GM19043 (cell line): Measurements from ENCODE around the gene DDN.

Experiments used
- ATAC-seq: cut with Tn5 transposase; IDR thresholded peaks from one replicate; pipeline ENCODE4 v1.9.1; 2021; ENCODE audit warnings: low read depth; ENCODE audit not compliant: unreplicated experiment

Gene DDN

DNA sequence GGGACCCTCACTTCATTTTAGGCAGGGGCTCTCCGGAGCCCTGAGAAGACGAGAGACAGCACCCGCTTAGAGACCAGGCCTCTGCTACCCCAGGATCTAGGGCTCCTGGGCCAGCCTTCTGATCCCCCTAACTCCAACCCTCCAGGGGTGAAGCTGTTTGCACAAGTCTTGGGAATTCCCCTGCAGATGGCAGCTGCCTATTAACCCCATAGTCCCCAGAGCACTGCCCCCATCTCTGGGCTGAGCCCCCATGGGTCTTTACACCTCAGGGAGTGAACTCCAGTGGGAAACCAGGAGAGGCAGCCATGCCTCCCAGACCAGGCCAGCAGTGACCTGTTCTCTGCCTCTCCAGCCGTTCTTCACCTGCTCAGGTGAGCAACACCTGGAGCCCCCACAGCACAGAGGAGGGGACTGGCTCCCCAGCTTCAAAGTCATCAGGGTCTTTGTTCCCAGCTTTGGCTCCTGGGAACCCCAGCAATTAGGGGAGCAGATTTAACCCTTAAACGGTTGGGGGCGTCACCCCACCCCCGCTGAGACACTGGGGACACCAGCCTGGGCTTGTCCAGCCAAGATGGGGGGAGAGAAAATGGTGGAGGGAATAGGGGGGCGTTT lies 29.9 kb downstream of the DDN start:
- ATAC-seq = no peak

DNA sequence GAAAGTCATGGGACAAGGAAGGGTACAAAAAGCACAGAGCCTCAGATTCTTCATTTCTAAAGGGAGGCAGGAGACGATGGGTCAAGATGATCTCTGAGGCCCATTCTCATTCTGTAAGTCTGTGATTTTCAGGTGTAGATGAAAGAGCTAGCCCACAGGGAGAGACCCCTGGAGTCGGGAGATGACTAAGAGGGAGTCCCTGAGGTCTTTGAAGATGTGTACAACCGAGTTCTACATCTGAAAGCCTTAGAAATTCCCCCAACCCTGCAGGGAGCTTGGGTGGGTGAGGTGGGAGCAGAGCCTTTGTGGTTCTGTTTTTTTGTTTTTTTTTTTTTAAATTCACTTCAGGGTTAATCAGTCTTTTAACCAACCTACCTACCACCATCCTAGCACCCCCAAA lies 30.7 kb downstream of the DDN start:
- ATAC-seq = no peak

- ATAC-seq = no peak
These were observed 31.2 kb downstream of the DDN start for GRCh38 chr12:48967991-48968390.

DNA sequence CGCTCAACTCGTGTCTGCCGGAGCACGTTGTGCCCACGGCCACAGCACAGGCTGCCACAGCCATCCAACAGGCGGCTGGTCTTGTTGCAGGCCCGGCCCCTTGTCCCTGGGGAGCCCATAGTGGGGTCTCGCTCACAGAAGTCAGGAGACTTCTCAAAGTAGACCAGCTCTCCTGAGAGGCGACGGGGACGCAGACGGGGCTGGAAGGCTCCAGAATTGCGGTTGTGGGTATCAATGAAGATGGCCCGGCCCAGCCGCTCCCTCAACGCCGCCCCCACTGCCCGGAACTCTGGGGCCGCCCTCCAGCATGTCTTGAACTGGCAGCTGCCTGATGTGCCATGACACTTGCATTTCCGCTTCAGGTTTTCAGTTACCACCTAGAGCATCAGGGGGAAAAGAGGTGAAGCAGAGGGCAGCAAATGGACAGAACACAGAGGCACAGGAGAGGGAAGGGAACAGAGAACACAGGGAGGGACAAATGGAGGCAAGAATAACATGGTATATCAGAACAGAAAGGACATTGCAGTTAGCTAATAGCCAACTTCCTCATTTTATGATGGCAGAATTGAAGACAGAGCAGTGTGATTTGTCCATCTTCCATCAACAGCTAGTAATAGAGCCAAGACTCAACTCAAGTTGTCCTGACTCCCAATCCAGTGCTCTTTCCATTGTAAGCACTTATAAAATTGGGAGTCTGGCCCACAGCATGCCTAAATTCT lies 32.8 kb downstream of the DDN start:
- ATAC-seq = no peak

GRCh38 chr12:48965298-48965838 lies 33.8 kb downstream of the DDN start:
- ATAC-seq = no peak

GRCh38 chr12:48961801-48962200 lies 37.4 kb downstream of the DDN start:
- ATAC-seq = no peak

GRCh38 chr12:48961331-48961730 lies 37.8 kb downstream of the DDN start:
- ATAC-seq = no peak

- ATAC-seq = no peak
These were observed 38.3 kb downstream of the DDN start for GRCh38 chr12:48960834-48961233.

- no peak for ATAC-seq
These were observed 41.2 kb downstream of the DDN start for GRCh38 chr12:48958049-48958388.

GRCh38 chr12:48957141-48958048 lies 41.8 kb downstream of the DDN start, which contains the start of gene ARF3:
Gene ARF3, minus strand, starts transcription at chr12:48957487. Its CDS starts 16,392 bp downstream, at chr12:48941095.
- ATAC-seq = peak; percentile 82

GRCh38 chr12:48956279-48957140 lies 42.7 kb downstream of the DDN start:
- ATAC-seq = peak; percentile 16

DNA sequence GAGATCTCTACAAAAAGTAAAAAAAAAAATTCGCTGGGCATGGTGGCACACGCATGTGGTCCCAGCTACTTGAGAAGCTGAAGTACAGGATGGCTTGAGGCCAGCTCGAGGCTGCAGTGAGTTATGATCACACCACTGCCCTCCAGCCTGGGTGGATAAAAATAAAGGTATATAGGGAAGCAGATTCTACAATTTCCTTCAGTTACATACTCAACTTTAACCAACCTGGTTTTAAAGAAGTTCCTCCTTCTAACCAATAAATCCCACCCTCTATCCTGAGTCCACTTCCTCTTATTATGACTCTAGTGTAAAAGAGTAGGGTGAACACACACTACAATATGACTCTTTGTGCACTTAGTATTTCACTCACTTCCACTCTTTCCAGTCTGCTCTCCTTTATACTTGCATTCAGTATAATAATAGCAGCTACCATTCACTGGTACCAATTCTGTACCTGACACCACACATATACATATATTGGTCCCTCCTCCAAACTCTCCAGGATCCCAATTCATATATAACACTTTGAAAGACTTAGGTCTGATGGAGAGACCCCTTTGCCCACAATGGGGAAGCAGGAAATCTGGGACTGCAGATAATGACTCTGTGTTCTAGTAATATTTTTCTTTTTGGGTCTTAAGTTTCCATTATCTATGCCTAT lies 44.2 kb downstream of the DDN start:
- ATAC-seq = no peak

GRCh38 chr12:48954061-48954460 lies 45.1 kb downstream of the DDN start:
- no peak for ATAC-seq

DNA sequence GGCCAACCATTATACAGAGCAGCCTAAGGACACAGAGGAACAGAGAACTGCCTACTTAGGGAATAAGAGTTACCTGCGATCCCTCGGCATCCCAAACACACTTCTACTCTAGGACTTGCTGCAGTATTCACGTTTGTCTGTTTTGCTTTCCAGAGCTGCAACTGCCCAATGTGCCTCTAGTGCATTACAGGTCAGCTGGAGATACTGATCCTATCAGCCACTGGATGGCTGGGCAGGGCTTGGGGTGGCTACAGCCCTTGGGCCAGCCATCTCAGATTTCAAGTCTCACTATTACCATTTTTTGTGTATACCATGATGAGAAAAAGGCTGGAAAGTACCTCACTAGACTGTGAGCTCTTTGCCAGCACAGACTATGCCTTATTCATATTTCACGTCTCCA lies 46.5 kb downstream of the DDN start:
- ATAC-seq = no peak

GRCh38 chr12:48947727-48948126 lies 51.4 kb downstream of the DDN start:
- ATAC-seq = no peak

DNA sequence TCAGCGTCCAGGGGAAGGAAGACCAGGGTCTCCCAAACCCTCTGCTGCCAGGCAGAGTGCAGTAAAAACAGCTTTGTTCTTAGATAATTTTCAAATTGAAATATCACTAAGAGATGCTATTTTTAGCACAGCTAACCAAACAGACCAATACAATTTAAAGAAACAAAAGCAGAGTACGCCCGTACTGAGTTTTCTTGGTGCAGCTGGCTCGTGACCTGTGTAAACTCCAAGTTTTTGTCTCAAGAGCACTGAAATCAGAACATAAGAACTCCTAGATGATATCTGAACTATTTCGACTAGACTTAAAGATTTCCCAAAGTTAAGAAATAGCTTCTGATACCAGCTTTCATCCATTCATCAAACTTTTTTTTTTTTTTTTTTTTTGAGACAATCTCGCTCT lies 52.2 kb downstream of the DDN start:
- no peak for ATAC-seq

- ATAC-seq = no peak
These were observed 53.0 kb downstream of the DDN start for GRCh38 chr12:48946205-48946604.
